Measurements from ENCODE around the gene PGAP1. TPM values are rescaled to one million over a fixed set of nuclear protein-coding genes. Genes with fewer than 3 reads are reported as not detected.

Gene PGAP1
- total RNA-seq, 1 experiment from 2014 or later = 21.0 TPM

- no peak overlapping the region for H3K56ac ChIP-seq (ENCODE audit: insufficient read length, low read depth, low read length)
- H2BK12ac ChIP-seq (ENCODE audit: insufficient read length, low read depth, low read length) = no peak overlapping the region
- no peaks in the 10 kb centered on the region for H3K27me3 ChIP-seq (ENCODE audit: insufficient read depth, low read length)
- Mint-ChIP-seq H3K27ac (no peak overlapping the region), H3K9me3 (no peaks in the 10 kb centered on the region), H3K27me3 (ENCODE audit: low read depth) (no peaks in the 10 kb centered on the region), H3K4me3 (no peak overlapping the region), H3K4me1 (peaks cover 3 to 10% of the 10 kb centered on the region in 2 experiments), H3K36me3 (ENCODE audit: insufficient read depth in 1 of 3, low read depth in 3 of 3) (no peaks in the 10 kb centered on the region)
- H3K23me2 ChIP-seq (ENCODE audit: insufficient read length, low read depth, low read length, poor library complexity, severe bottlenecking) = no peaks in the 10 kb centered on the region
- no peaks in the 10 kb centered on the region for H3K4me1 ChIP-seq (ENCODE audit: insufficient read depth, low read length)
- H2BK20ac ChIP-seq (ENCODE audit: low read depth, low read length, poor library complexity, severe bottlenecking) = no peak overlapping the region
- H2BK120ac ChIP-seq (ENCODE audit: low read depth, low read length, poor library complexity, severe bottlenecking) = no peak overlapping the region
- no peak overlapping the region for H3T11ph ChIP-seq (ENCODE audit: low read length)
- no peaks in the 10 kb centered on the region for H3K79me1 ChIP-seq (ENCODE audit: insufficient read depth, low read depth, low read length, poor library complexity, severe bottlenecking)
- H3K9ac ChIP-seq (ENCODE audit: extremely low read depth, insufficient read length, low read length) = no peak overlapping the region
- H3K23ac ChIP-seq (ENCODE audit: insufficient read length, low read depth, low read length) = no peak overlapping the region
- no peak overlapping the region for H3K18ac ChIP-seq (ENCODE audit: insufficient read length, low read depth, low read length)
- no peak overlapping the region for H3K27ac ChIP-seq (ENCODE audit: insufficient read length, low read depth, low read length)
- WGBS (ENCODE audit: extremely low coverage, insufficient read length, low lambda C conversion rate) = no CpG with 5 or more reads among the region's 1 CpG
- H2BK15ac ChIP-seq (ENCODE audit: low read depth, low read length) = no peak overlapping the region
- H4K20me1 ChIP-seq (ENCODE audit: control insufficient read depth, insufficient read depth, insufficient read length) = no peaks in the 10 kb centered on the region
- H4K91ac ChIP-seq (ENCODE audit: insufficient read length, low read depth, low read length) = no peak overlapping the region
- no peak overlapping the region for H2AK5ac ChIP-seq (ENCODE audit: insufficient read length, low read length)
- H2AFZ ChIP-seq (ENCODE audit: low read length) = no peak overlapping the region
- no peak for TF ChIP-seq CTCF (conservative IDR thresholded peaks at IDR 0.05)
- DNase-seq = no peak
- no peak overlapping the region for H3K14ac ChIP-seq (ENCODE audit: insufficient read depth, low read length)
- no peaks in the 10 kb centered on the region for H3K9me3 ChIP-seq (ENCODE audit: control insufficient read depth, low read depth, low read length)
- H4K8ac ChIP-seq (replicated peaks; ENCODE audit: insufficient read length, low read depth, low read length) = no peak overlapping the region
- H4K5ac ChIP-seq (ENCODE audit: insufficient read length, low read depth, low read length) = no peak overlapping the region
- H3K4ac ChIP-seq (ENCODE audit: low read depth, low read length) = no peak overlapping the region
- H2BK5ac ChIP-seq (ENCODE audit: insufficient read length, low read length) = no peak overlapping the region
- no peaks in the 10 kb centered on the region for H3K79me2 ChIP-seq (ENCODE audit: insufficient read depth, low read length)
- H3K4me2 ChIP-seq (ENCODE audit: insufficient read depth, insufficient read length, low read length) = no peak overlapping the region
Measured at GRCh38 chr2:196939371-196939770, 12.9 kb upstream of the PGAP1 start.
